BJ (cell line): ENCODE results near the gene RPRD2. TPM values are rescaled to one million over a fixed set of nuclear protein-coding genes. Genes with fewer than 3 reads are reported as not detected.

Source experiments
- CTCF ChIA-PET: fragments of 350-600 bp; formaldehyde crosslinking; extraction: SDS; loops from one replicate; lab custom pipeline; 2021; ENCODE audit warnings: antibody characterized with exemption, inconsistent platforms; lab: Yijun Ruan, JAX
- POLR2A ChIA-PET: fragments of 300-600 bp; sonication (Branson Sonifier 250); formaldehyde crosslinking; extraction: SDS; loops from one replicate; lab custom pipeline; 2021; ENCODE audit warnings: antibody characterized with exemption; lab: Charles Lee
- DNase-seq: peaks from one replicate; pipeline ENCODE4 v3.0.0-alpha.2; 2011; ENCODE audit warnings: low read depth
- H3K27me3 ChIP-seq: 2 replicates; pipeline ENCODE4 v1.6.0; 2011; ENCODE audit warnings: low read length; ENCODE audit not compliant: control insufficient read depth, insufficient read depth
- H3K36me3 ChIP-seq: 2 replicates; pipeline ENCODE4 v1.5.1; 2011; ENCODE audit warnings: low read length; ENCODE audit not compliant: control insufficient read depth, insufficient read depth
- H3K4me3 ChIP-seq: 2 replicates; pipeline ENCODE4 v1.5.1; 2011; ENCODE audit warnings: low read depth, mild to moderate bottlenecking, control low read depth, low read length
- polyA plus RNA-seq: library from polyadenylated mRNA; depleted of rRNA; stranded (reverse); fragments of >200 nt; gene quantifications from 2 replicates; pipeline ENCODE4 v1.2.3, GENCODE V29; 2011
- TF ChIP-seq, protein P1 (sequence below): IDR thresholded peaks from 2 replicates; pipeline ENCODE4 v1.5.1; 2011; ENCODE audit warnings: low read depth, mild to moderate bottlenecking, control low read depth, inconsistent platforms, low read length, moderate library complexity; ENCODE audit not compliant: insufficient read depth

The RPRD2 gene
- polyA plus RNA-seq, 1 experiment, result 15.1 TPM

GRCh38 chr1:150405660-150406059 is 41.7 kb downstream of the RPRD2 start:
- Histone ChIP-seq H3K27me3 (no peaks in the 10 kb centered on the region), H3K4me3 (no peak overlapping the region), H3K36me3 (no peaks in the 10 kb centered on the region; the same call in 1 of the 2 replicates)
- ChIA-PET POLR2A (no interaction called here), CTCF (no interaction called here)
- no peak for DNase-seq
- TF ChIP-seq, protein P1, sequence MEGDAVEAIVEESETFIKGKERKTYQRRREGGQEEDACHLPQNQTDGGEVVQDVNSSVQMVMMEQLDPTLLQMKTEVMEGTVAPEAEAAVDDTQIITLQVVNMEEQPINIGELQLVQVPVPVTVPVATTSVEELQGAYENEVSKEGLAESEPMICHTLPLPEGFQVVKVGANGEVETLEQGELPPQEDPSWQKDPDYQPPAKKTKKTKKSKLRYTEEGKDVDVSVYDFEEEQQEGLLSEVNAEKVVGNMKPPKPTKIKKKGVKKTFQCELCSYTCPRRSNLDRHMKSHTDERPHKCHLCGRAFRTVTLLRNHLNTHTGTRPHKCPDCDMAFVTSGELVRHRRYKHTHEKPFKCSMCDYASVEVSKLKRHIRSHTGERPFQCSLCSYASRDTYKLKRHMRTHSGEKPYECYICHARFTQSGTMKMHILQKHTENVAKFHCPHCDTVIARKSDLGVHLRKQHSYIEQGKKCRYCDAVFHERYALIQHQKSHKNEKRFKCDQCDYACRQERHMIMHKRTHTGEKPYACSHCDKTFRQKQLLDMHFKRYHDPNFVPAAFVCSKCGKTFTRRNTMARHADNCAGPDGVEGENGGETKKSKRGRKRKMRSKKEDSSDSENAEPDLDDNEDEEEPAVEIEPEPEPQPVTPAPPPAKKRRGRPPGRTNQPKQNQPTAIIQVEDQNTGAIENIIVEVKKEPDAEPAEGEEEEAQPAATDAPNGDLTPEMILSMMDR, result no peak

GRCh38 chr1:150406483-150406882 is 42.5 kb downstream of the RPRD2 start:
- ChIA-PET CTCF (no interaction called here), POLR2A (no interaction called here)
- Histone ChIP-seq H3K36me3 (no peaks in the 10 kb centered on the region; the same call in 1 of the 2 replicates), H3K27me3 (no peaks in the 10 kb centered on the region), H3K4me3 (no peak overlapping the region)
- TF ChIP-seq, protein P1, result no peak
- DNase-seq, result no peak

GRCh38 chr1:150407330-150407729 is 43.4 kb downstream of the RPRD2 start:
- DNase-seq, result no peak
- Histone ChIP-seq H3K4me3 (no peak overlapping the region), H3K36me3 (no peaks in the 10 kb centered on the region; the same call in 1 of the 2 replicates), H3K27me3 (no peaks in the 10 kb centered on the region)
- TF ChIP-seq, protein P1, result no peak
- ChIA-PET CTCF (no interaction called here), POLR2A (no interaction called here)

DNA sequence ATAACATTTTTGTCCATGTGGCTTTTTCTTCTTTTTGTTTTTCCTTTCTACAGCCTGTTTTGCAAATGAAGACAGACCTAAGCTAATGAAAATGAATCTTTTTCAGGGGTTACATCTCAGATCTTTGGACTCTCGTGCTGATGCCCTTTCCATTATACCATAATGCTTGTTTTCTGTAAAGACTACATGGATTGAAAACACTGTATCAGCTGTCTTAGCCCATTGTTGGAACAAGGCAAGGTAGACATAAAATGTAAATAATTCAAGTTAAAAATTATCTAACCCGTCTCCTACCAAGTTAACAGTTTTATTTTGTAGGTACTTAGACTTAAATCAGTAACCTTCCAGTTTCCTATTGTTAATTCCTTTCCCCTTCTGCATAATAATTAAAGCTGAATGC is 44.9 kb downstream of the RPRD2 start:
- TF ChIP-seq, protein P1, result no peak
- H3K4me3 ChIP-seq, result no peak overlapping the region
- no peaks in the 10 kb centered on the region for H3K27me3 ChIP-seq
- H3K36me3 ChIP-seq, result no peaks in the 10 kb centered on the region
- DNase-seq, result no peak
- ChIA-PET CTCF (interaction anchor here (0.6 to 1.6 kb wide), 2 partner anchors 24 to 154 kb away, joined by 3 to 5 read pairs; no protein-coding TSS in a partner anchor), POLR2A (no interaction called here)

GRCh38 chr1:150409504-150410362 is 45.8 kb downstream of the RPRD2 start:
- Histone ChIP-seq H3K4me3 (no peak overlapping the region), H3K36me3 (no peaks in the 10 kb centered on the region), H3K27me3 (no peaks in the 10 kb centered on the region)
- DNase-seq, result no peak
- ChIA-PET CTCF (interaction anchor here (0.6 kb wide), 2 partner anchors 24 to 104 kb away, joined by 3 read pairs; no protein-coding TSS in a partner anchor), POLR2A (no interaction called here)
- TF ChIP-seq, protein P1, result no peak
